Femur (tissue), 1 donor: ENCODE results near the gene C17orf114.

ENCODE experiments used
- DNase-seq: peaks from one replicate; pipeline ENCODE4 v3.0.0-alpha.2; 2017

C17orf114 gene

GRCh38 chr17:4822835-4823234 lies 20.7 kb upstream of the C17orf114 start:
- DNase-seq, result no peak

- no peak for DNase-seq
These were observed 16.1 kb upstream of the C17orf114 start for GRCh38 chr17:4818276-4818675.

GRCh38 chr17:4816826-4817225 lies 14.7 kb upstream of the C17orf114 start:
- no peak for DNase-seq

GRCh38 chr17:4815043-4815675 lies 13.0 kb upstream of the C17orf114 start:
- no peak for DNase-seq

- no peak for DNase-seq
These were observed 10.6 kb upstream of the C17orf114 start for GRCh38 chr17:4812690-4813089.

GRCh38 chr17:4811471-4811870 lies 9.3 kb upstream of the C17orf114 start:
- DNase-seq, result no peak

GRCh38 chr17:4810696-4811290 lies 8.7 kb upstream of the C17orf114 start:
- no peak for DNase-seq

GRCh38 chr17:4808378-4808767 lies 6.2 kb upstream of the C17orf114 start:
- DNase-seq, result peak; percentile 66

GRCh38 chr17:4807605-4808377 lies 5.7 kb upstream of the C17orf114 start:
- DNase-seq, result peak; percentile 52

GRCh38 chr17:4806777-4807604 lies 4.9 kb upstream of the C17orf114 start, which contains the start of gene PLD2:
Gene PLD2, plus strand, starts transcription at chr17:4807152. Its CDS starts 621 bp downstream, at chr17:4807773.
- peak; percentile 90 for DNase-seq

- no peak for DNase-seq
These were observed 4.3 kb upstream of the C17orf114 start for GRCh38 chr17:4806456-4806776.

- no peak for DNase-seq
These were observed 1.5 kb downstream of the C17orf114 start for GRCh38 chr17:4800462-4801196.

GRCh38 chr17:4796552-4796920 lies 5.6 kb downstream of the C17orf114 start:
- DNase-seq, result no peak

- DNase-seq, result no peak
These were observed 7.0 kb downstream of the C17orf114 start for GRCh38 chr17:4795168-4795567.

GRCh38 chr17:4790705-4791088 lies 11.4 kb downstream of the C17orf114 start:
- DNase-seq, result no peak

- peak; percentile 92 for DNase-seq
These were observed 12.0 kb downstream of the C17orf114 start for GRCh38 chr17:4789951-4790704.

- DNase-seq, result no peak
These were observed 12.5 kb downstream of the C17orf114 start for GRCh38 chr17:4789701-4789950.

- DNase-seq, result no peak
These were observed 13.1 kb downstream of the C17orf114 start, which contains the start of gene GLTPD2 for GRCh38 chr17:4788807-4789700. Gene GLTPD2, plus strand, starts transcription at chr17:4788964. Its CDS starts 48 bp downstream, at chr17:4789012.

GRCh38 chr17:4788159-4788806 lies 13.8 kb downstream of the C17orf114 start:
- DNase-seq, result no peak

- no peak for DNase-seq
These were observed 15.6 kb downstream of the C17orf114 start for GRCh38 chr17:4786516-4786915.
